ENCODE results near the gene ZNF414. TPM values are rescaled to one million over a fixed set of nuclear protein-coding genes. Genes with fewer than 3 reads are reported as not detected.

The ZNF414 gene
- total RNA-seq, 4 donors from 2014 or later: 10.4 to 43.7 (median 18.0) TPM

- WGBS: 63% methylated on average over 10 of the region's 10 CpGs
- peaks cover 6% of the 10 kb centered on the region for H3K36me3 ChIP-seq
Observed at GRCh38 chr19:8552810-8553209, 38.8 kb upstream of the ZNF414 start.

GRCh38 chr19:8550070-8550469 is 36.1 kb upstream of the ZNF414 start:
- Histone ChIP-seq H3K9me3 (no peaks in the 10 kb centered on the region), H3K36me3 (peaks cover 28% of the 10 kb centered on the region)
- no peak for DNase-seq (ENCODE audit: low spot score in 2 of 2)

More at GRCh38 chr19:8552810-8553209, 38.8 kb upstream of the ZNF414 start:
- no peak for TF ChIP-seq POLR2A (IDR thresholded peaks at IDR 0.05)
- TF ChIP-seq EP300 (IDR thresholded peaks at IDR 0.05): no peak
- TF ChIP-seq CTCF (IDR thresholded peaks at IDR 0.05): no peak
- no peak for TF ChIP-seq POLR2AphosphoS5 (IDR thresholded peaks at IDR 0.05)
- no peaks in the 10 kb centered on the region for H3K9me3 ChIP-seq
- no peak overlapping the region for H3K27ac ChIP-seq
- DNase-seq (ENCODE audit: low spot score in 2 of 2): no peak
- H3K27me3 ChIP-seq: no peaks in the 10 kb centered on the region
- H3K4me3 ChIP-seq: no peak overlapping the region
- no peaks in the 10 kb centered on the region for H3K4me1 ChIP-seq

GRCh38 chr19:8545743-8546142 is 31.8 kb upstream of the ZNF414 start:
- no peak overlapping the region for H3K27ac ChIP-seq

More at GRCh38 chr19:8550070-8550469, 36.1 kb upstream of the ZNF414 start:
- H3K27me3 ChIP-seq: no peaks in the 10 kb centered on the region
- no peaks in the 10 kb centered on the region for H3K4me1 ChIP-seq
- 100% methylated on average over 3 of the region's 15 CpGs for WGBS
- no peak overlapping the region for H3K27ac ChIP-seq
- TF ChIP-seq POLR2AphosphoS5 (IDR thresholded peaks at IDR 0.05): no peak
- TF ChIP-seq CTCF (IDR thresholded peaks at IDR 0.05): no peak
- no peak for TF ChIP-seq EP300 (IDR thresholded peaks at IDR 0.05)
- no peak overlapping the region for H3K4me3 ChIP-seq

GRCh38 chr19:8544168-8544567 is 30.2 kb upstream of the ZNF414 start:
- WGBS: 93% methylated on average over 20 of the region's 20 CpGs

More at GRCh38 chr19:8545743-8546142, 31.8 kb upstream of the ZNF414 start:
- H3K9me3 ChIP-seq: no peaks in the 10 kb centered on the region
- no peak for TF ChIP-seq EP300 (IDR thresholded peaks at IDR 0.05)
- no peak for TF ChIP-seq CTCF (IDR thresholded peaks at IDR 0.05)
- no peak for TF ChIP-seq POLR2A (IDR thresholded peaks at IDR 0.05)
- no peak for TF ChIP-seq POLR2AphosphoS5 (IDR thresholded peaks at IDR 0.05)
- no peak for DNase-seq (ENCODE audit: low spot score in 2 of 2)
- no peaks in the 10 kb centered on the region for H3K27me3 ChIP-seq
- peaks cover 41% of the 10 kb centered on the region for H3K36me3 ChIP-seq
- no peaks in the 10 kb centered on the region for H3K4me1 ChIP-seq
- no peak overlapping the region for H3K4me3 ChIP-seq
- 96% methylated on average over 8 of the region's 8 CpGs for WGBS

GRCh38 chr19:8539621-8540149 is 25.7 kb upstream of the ZNF414 start:
- Histone ChIP-seq H3K4me3 (no peak overlapping the region), H3K36me3 (peaks cover 9% of the 10 kb centered on the region), H3K9me3 (no peaks in the 10 kb centered on the region), H3K4me1 (no peaks in the 10 kb centered on the region), H3K27me3 (no peaks in the 10 kb centered on the region), H3K27ac (no peak overlapping the region)
- WGBS: 92% methylated on average over 12 of the region's 12 CpGs
- no peak for TF ChIP-seq POLR2AphosphoS5 (IDR thresholded peaks at IDR 0.05)
- TF ChIP-seq POLR2A (IDR thresholded peaks at IDR 0.05): no peak
- TF ChIP-seq EP300 (IDR thresholded peaks at IDR 0.05): no peak
- no peak for TF ChIP-seq CTCF (IDR thresholded peaks at IDR 0.05)
- DNase-seq (ENCODE audit: low spot score in 2 of 2): no peak

More at GRCh38 chr19:8544168-8544567, 30.2 kb upstream of the ZNF414 start:
- no peak for DNase-seq (ENCODE audit: low spot score in 2 of 2)
- TF ChIP-seq CTCF (IDR thresholded peaks at IDR 0.05) (no peak), EP300 (IDR thresholded peaks at IDR 0.05) (no peak), POLR2A (IDR thresholded peaks at IDR 0.05) (no peak), POLR2AphosphoS5 (IDR thresholded peaks at IDR 0.05) (no peak)
- H3K9me3 ChIP-seq: no peaks in the 10 kb centered on the region
- no peak overlapping the region for H3K27ac ChIP-seq
- H3K27me3 ChIP-seq: no peaks in the 10 kb centered on the region
- H3K4me3 ChIP-seq: no peak overlapping the region
- no peaks in the 10 kb centered on the region for H3K4me1 ChIP-seq
- peaks cover 35% of the 10 kb centered on the region for H3K36me3 ChIP-seq

Data from suprapubic skin (tissue), 4 donors.